Adrenal gland (tissue), 12 donors: Measurements from ENCODE around the gene UBE2O. TPM values are rescaled to one million over a fixed set of nuclear protein-coding genes. Genes with fewer than 3 reads are reported as not detected.

Source experiments
- DNase-seq, 7 donors: peaks; one replicate each; pipeline ENCODE4 v3.0.0-alpha.2; 2019 to 2020
- H3K27ac ChIP-seq, 5 donors: fragments of 200-600 bp; sonication (generic) in 4 of 5; 1 replicate in 3 of 5; 2 replicates in 2 of 5; pipeline versions ENCODE4 v1.5.1 to v1.8.0; 2016 to 2020; ENCODE audit warnings: mild to moderate bottlenecking in 1 of 5
- H3K27me3 ChIP-seq: fragments of 200-600 bp; 2 replicates; pipeline ENCODE4 v1.8.0; 2021
- H3K36me3 ChIP-seq, 2 donors: fragments of 200-600 bp; replicated peaks in 1 of 2; 1 replicate in 1 of 2; 2 replicates in 1 of 2; pipeline versions ENCODE4 v1.5.1 to v1.8.0; 2018 to 2022
- H3K4me1 ChIP-seq, 2 donors: fragments of 200-600 bp; replicated peaks in 1 of 2; 1 replicate in 1 of 2; 2 replicates in 1 of 2; pipeline versions ENCODE4 v1.5.1 to v1.8.0; 2018 to 2021
- H3K4me3 ChIP-seq, 4 donors: fragments of 200-600 bp; sonication (generic) in 3 of 4; one replicate each; pipeline ENCODE4 v1.5.1; 2016 to 2018
- H3K9me3 ChIP-seq, 3 donors: fragments of 200-600 bp; sonication (generic) in 1 of 3; replicated peaks in 1 of 3; 1 replicate in 2 of 3; 2 replicates in 1 of 3; pipeline versions ENCODE4 v1.5.1 to v1.8.0; 2016 to 2021
- POLR2A ChIP-seq, 2 donors: fragments of 450-650 bp; IDR thresholded peaks; one replicate each; pipeline ENCODE4 v1.6.1; 2017; ENCODE audit warnings: antibody characterized with exemption in 2 of 2, mild to moderate bottlenecking in 2 of 2, moderate library complexity in 1 of 2
- WGBS, 4 donors: extraction: QIAGEN DNeasy Blood & Tissue Kit in 2 of 4; methylation state at CpG; one replicate each; pipeline versions ENCODE4 v1.1.5 to v1.1.7; 2013 to 2017; 5-methylcytosine and 5-hydroxymethylcytosine counted together
- intact Hi-C, 2 donors: fragments of 100-400 bp; cut with DNase I; formaldehyde crosslinking; loops; one replicate each; pipeline versions ENCODE4 v1.14.1 to v1.15.0; 2022 to 2023
- polyA plus RNA-seq, 3 donors: library from polyadenylated mRNA; stranded (reverse); fragments of 200-250 nt in 2 of 3; fragments of 350-450 nt in 1 of 3; fragmentation: Illumina TruSeq in 1 of 3; extraction: RNeasy Lipid Tissue Mini Kit (QIAGEN cat#74804) in 1 of 3; gene quantifications; one replicate each; pipeline ENCODE4 v1.2.3, GENCODE V29; 2013 to 2014
- total RNA-seq, 9 donors: library from RNA; depleted of rRNA in 4 of 9; stranded (reverse); fragments of >200 nt in 4 of 9; fragments of 120-200 nt in 1 of 9; fragmentation: NEBNext Ultra II Directional in 1 of 9; extraction: Animal tissue kit (Norgen Biotek cat#: 25700) in 1 of 9; gene quantifications; one replicate each; pipeline versions ENCODE4 v1.1.0 to v1.2.4, GENCODE V29; 2013 to 2023
- TF ChIP-seq, protein P1 (sequence below), 6 experiments: fragments of 450-650 bp in 4 of 6; fragments of 200-600 bp in 2 of 6; sonication (generic) in 1 of 6; IDR thresholded peaks; 1 replicate in 5 of 6; 2 replicates in 1 of 6; pipeline versions ENCODE4 v1.5.1 to v1.8.0; 2016 to 2021; ENCODE audit warnings: antibody characterized with exemption in 6 of 6, mild to moderate bottlenecking in 2 of 6, moderate library complexity in 1 of 6
- donor health status: healthy with polysubstance abuse.
- donor health status: Bipolar disorder and iron deficiency.
- donor health status: DM: yes; HTN: yes; CAD: no.
- donor health status: DM: no; HTN: no; CAD: no.
- donor health status: DM: no; HTN: no; CAD: no.
- donor health status: DM: yes; HTN: yes; CAD: no.

The UBE2O gene
- total and polyA plus RNA-seq, 12 donors = 9.8 to 21.8 (median 15.8) TPM

DNA sequence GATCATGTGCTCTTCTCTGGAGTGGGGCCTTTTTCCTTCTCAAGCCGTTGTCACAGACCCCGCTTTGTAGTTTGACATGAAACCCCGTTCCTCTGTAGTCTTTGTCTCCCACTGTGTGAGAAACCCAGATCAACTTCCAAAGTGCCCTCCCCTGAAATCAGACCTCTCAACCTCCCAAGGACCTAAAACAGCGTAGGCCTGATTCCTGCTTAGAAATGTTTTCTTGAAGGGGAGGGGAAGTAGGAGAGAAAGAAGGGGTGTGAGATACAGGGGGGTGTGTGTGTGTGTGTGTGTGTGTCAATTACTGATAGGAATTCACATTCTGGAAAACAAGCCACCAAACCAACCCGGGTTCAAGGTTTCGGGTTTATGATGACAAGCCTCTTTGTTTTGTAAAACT lies 1.4 kb downstream of the UBE2O start:
- no peaks in the 10 kb centered on the region for H3K27me3 ChIP-seq
- intact Hi-C loops = loop anchor here in 1 of 2 donors (10.0 kb wide), 1 partner anchor 47 kb away; no protein-coding TSS in a partner anchor
- H3K36me3 ChIP-seq = no peaks in the 10 kb centered on the region
- H3K4me1 ChIP-seq = peaks cover 8 to 29% of the 10 kb centered on the region in 2 donors
- DNase-seq = no peak
- WGBS, 4 donors = 61 to 82% (median 78%) methylated on average over 6 of the region's 6 CpGs
- TF ChIP-seq, protein P1, sequence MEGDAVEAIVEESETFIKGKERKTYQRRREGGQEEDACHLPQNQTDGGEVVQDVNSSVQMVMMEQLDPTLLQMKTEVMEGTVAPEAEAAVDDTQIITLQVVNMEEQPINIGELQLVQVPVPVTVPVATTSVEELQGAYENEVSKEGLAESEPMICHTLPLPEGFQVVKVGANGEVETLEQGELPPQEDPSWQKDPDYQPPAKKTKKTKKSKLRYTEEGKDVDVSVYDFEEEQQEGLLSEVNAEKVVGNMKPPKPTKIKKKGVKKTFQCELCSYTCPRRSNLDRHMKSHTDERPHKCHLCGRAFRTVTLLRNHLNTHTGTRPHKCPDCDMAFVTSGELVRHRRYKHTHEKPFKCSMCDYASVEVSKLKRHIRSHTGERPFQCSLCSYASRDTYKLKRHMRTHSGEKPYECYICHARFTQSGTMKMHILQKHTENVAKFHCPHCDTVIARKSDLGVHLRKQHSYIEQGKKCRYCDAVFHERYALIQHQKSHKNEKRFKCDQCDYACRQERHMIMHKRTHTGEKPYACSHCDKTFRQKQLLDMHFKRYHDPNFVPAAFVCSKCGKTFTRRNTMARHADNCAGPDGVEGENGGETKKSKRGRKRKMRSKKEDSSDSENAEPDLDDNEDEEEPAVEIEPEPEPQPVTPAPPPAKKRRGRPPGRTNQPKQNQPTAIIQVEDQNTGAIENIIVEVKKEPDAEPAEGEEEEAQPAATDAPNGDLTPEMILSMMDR (IDR thresholded peaks at IDR 0.05) = no peak
- no peak for TF ChIP-seq POLR2A (IDR thresholded peaks at IDR 0.05)
- no peaks in the 10 kb centered on the region for H3K9me3 ChIP-seq
- H3K27ac ChIP-seq = no peak overlapping the region
- H3K4me3 ChIP-seq = peak overlapping the region in 1 of 4 donors; percentile 99

DNA sequence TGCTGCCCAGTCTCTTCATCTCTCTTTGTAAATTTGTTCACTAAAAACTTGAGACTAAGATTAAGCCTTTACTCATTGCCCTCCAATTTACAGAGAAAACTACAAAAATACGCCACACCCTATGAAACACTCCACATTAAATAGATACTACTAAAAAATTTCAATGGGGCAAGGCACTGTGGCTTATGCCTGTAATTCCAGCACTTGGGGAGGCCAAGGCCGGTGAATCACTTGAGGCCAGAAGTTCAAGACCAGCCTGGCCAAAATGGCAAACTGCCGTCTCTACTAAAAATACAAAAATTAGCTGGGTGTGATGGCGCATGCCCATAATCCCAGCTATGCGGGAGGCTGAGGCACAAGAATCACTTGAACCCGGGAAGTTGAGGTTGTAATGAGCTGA lies 3.8 kb downstream of the UBE2O start:
- no peak for DNase-seq
- no peak for TF ChIP-seq POLR2A (IDR thresholded peaks at IDR 0.05)
- H3K27me3 ChIP-seq = no peaks in the 10 kb centered on the region

DNA sequence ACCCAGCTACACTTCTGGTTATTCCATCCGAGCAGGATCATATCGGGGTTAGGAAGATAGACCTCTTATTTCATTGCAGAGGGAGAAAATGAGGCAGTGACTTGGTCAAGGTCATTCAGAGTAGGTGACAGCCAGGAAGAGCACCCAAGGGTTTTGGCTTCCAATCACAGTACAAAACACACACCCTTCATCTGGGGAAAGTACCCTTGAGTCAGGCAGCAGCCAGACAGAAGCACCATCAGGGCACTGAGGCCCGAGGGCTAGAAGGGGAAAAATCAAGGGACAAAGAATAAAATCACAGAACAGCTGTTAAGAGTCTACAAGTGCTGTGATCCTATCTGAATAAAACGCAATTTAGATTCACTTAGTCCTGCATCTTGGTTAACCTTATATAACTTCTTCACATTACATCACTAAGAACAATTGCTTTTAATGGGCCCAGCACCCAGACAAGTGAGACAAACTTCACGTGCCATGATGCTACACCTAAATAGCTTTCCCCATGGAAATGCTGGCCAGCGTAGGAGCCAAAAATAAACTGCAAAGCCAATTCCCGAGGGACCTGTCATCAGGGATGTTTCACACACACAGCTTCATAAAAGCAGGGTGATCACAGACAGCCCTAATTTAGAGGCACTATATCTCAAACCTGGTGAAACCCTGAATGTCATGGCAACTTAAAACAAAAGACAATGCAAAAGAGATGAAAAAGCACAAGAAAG lies 4.9 kb downstream of the UBE2O start:
- no peaks in the 10 kb centered on the region for H3K27me3 ChIP-seq
- H3K4me3 ChIP-seq = no peak overlapping the region
- intact Hi-C loops = no loop called here
- peaks cover 8 to 54% of the 10 kb centered on the region in 2 donors for H3K4me1 ChIP-seq
- TF ChIP-seq, protein P1 (IDR thresholded peaks at IDR 0.05) = no peak
- H3K27ac ChIP-seq = no peak overlapping the region
- no peaks in the 10 kb centered on the region for H3K9me3 ChIP-seq
- H3K36me3 ChIP-seq = no peaks in the 10 kb centered on the region
- 65 to 86% (median 73%) methylated on average over 7 of the region's 7 CpGs for WGBS, 4 donors
- DNase-seq = no peak

More for the DNA sequence above, 3.8 kb downstream of the UBE2O start:
- Histone ChIP-seq H3K27ac (no peak overlapping the region), H3K9me3 (no peaks in the 10 kb centered on the region), H3K4me3 (no peak overlapping the region), H3K36me3 (no peaks in the 10 kb centered on the region), H3K4me1 (peaks cover 8 to 53% of the 10 kb centered on the region in 2 donors)
- WGBS, 4 donors = 85 to 94% (median 88%) methylated on average over 6 of the region's 6 CpGs
- intact Hi-C loops = no loop called here

DNA sequence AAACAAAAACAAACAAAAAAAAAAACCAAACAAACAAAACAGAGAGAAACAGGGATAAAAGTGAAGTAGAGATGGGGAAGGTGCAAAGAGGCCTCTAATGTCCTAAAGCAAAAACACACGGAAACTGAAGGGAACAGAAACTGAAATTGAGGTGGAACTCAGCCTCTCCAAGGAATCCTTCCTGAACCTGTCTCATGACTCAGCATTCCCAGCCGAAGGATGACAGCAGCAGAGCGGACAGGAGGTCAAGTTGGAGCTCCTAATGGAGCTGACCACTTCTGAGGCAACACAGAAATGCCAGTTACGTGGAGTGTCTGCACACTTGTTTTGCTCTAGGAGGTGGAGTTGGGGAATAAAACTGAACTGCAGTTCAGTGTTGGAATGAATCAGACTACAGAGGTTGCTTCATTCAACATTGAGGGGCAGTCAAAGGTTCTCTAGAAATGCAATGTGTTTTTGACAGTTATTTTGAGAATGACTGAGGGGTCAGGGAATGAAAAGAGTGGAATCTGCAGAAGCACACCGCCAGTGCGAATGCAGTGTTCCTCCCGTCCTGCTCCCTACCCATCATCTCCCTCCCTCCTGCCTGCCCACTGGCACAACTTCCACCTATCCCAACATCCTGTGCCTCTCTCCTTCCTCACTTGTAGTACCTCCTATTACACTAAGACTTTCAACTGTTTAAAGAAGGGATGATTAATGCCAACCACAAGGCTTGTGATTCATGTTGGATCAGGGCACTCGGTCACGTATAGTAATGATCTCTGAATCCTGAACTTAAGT lies 6.3 kb downstream of the UBE2O start:
- Histone ChIP-seq H3K36me3 (no peaks in the 10 kb centered on the region), H3K4me1 (peaks cover under 1 to 45% of the 10 kb centered on the region in 2 donors), H3K27me3 (no peaks in the 10 kb centered on the region), H3K27ac (peak overlapping the region in 3 of 5 donors; percentile 49 to 66 (median 58)), H3K4me3 (no peak overlapping the region), H3K9me3 (no peaks in the 10 kb centered on the region)
- DNase-seq = peak; percentile 44 to 77 (median 75)
- intact Hi-C loops = no loop called here
- 35 to 48% (median 44%) methylated on average over 9 of the region's 9 CpGs for WGBS, 4 donors
- no peak for TF ChIP-seq POLR2A (IDR thresholded peaks at IDR 0.05)
- TF ChIP-seq, protein P1 (IDR thresholded peaks at IDR 0.05) = no peak
